SU-DHL-6 (cell line): ENCODE results near the gene CDK5R2.

Experiments used
- EZH2phosphoT487 ChIP-seq: fragments of 200-600 bp; sonication (generic), shearing (Covaris generic); conservative IDR thresholded peaks from 2 replicates; pipeline ENCODE4 v1.6.1; 2018; ENCODE audit warnings: mild to moderate bottlenecking, antibody characterized with exemption, low read length, moderate library complexity, mixed read lengths
- TF ChIP-seq, protein P1 (sequence below): fragments of 200-600 bp; sonication (generic); IDR thresholded peaks from one replicate; pipeline ENCODE4 v1.5.1; 2017; ENCODE audit warnings: antibody characterized with exemption, mild to moderate bottlenecking, low read length, moderate library complexity; ENCODE audit not compliant: insufficient read depth, poor library complexity, severe bottlenecking

DNA sequence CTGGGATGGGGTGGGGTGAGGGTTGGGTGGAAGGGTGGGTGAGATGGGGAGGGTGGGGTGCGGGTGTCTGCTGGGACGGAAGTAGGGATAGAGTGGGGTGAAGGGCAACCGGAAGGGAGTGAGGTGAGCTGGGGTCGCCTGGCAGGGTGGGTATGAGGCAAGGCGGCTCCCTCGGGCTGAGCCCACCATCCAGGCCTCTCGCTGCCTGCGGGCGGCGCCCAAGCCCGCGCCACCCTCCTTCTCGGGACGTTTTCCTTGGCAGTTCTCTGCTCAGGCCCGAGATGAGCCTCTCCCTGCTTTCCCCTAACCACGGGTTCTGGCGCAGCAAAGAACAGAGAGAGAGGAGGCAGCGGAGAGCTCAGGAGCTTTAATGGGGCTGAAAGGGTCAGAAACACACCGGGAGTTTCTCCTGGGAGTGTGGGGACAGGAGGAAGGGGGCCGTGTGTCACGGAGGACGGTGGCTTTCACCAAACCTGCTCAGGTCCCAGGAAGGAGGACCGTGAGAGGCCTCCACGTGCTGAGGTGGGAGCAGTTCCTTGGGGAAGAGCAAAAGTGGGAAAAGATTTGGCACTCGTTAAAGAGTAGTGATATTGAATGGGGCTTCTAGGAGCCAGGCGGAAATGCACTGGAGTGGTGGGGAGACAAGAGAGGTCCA is 21.4 kb downstream of the CDK5R2 start:
- TF ChIP-seq, protein P1, sequence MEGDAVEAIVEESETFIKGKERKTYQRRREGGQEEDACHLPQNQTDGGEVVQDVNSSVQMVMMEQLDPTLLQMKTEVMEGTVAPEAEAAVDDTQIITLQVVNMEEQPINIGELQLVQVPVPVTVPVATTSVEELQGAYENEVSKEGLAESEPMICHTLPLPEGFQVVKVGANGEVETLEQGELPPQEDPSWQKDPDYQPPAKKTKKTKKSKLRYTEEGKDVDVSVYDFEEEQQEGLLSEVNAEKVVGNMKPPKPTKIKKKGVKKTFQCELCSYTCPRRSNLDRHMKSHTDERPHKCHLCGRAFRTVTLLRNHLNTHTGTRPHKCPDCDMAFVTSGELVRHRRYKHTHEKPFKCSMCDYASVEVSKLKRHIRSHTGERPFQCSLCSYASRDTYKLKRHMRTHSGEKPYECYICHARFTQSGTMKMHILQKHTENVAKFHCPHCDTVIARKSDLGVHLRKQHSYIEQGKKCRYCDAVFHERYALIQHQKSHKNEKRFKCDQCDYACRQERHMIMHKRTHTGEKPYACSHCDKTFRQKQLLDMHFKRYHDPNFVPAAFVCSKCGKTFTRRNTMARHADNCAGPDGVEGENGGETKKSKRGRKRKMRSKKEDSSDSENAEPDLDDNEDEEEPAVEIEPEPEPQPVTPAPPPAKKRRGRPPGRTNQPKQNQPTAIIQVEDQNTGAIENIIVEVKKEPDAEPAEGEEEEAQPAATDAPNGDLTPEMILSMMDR = no peak
- no peak for TF ChIP-seq EZH2phosphoT487
